HG02678 (cell line): Measurements from ENCODE around the gene PPP6R2.
"Not testable (repeated sequence)": the region's sequence is repeated elsewhere in the genome, so short reads cannot be mapped to it uniquely, and the experiment has no call there.

Experiments used
- ATAC-seq: cut with Tn5 transposase; IDR thresholded peaks from one replicate; pipeline ENCODE4 v1.9.1; 2021; ENCODE audit warnings: mild to moderate bottlenecking, moderate library complexity; ENCODE audit not compliant: unreplicated experiment

PPP6R2 gene

DNA sequence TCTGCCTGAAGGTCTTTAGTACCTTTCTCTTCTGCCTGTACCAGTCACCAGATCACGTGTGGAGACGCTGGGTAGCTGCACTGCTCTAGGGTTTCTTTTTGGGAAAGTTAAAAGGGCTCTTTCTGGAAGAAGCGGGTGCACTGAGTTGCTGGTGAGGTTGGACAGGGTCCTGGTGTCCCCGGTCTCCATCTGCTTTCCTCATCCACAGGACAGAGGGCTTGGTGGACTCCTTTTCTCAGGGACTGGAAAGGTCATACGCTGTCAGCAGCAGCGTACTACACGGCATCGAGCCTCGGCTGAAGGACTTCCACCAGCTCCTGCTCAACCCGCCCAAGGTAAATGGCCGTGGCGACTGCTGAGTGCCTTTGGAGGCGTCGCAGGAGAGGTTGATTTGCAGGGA is 78.9 kb downstream of the PPP6R2 start:
- no peak for ATAC-seq

DNA sequence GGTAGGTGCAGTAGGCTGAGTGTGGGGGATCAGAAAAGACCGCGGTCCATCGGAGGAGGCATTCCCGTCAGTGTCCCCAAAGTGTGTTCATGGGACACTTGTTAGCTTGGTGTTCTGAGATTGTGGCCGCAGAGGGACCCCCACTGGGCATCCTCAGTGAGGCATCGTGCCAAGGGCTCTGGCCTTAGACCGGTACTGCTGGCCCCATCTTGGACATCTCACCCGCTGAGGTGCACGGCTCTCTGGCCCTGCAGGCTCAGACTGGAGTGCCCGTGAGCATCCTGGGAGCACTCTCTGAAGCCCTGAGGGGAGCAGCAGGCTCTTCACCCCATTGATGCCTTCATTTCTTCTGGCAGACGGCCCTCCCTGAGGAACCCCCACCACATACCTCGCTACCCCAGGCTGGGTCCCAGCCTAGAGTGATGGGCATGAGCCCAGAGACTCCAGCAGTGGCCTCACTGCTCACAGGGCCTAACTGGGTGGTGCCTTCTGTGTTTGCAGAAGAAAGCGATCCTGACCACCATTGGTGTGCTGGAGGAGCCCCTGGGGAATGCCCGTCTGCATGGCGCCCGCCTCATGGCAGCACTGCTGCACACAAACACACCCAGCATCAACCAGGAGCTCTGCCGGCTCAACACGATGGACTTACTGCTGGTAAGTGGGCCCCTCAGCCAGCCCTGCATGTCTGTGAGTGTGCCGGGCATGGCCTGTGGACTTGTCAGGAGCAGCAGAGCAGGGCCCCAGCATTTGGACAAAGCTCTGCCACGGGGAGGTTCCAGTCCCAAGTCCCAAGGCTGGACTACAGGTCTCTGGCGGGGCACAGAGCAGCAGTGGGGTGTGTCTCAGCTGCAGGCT is 80.1 kb downstream of the PPP6R2 start:
- no peak for ATAC-seq

DNA sequence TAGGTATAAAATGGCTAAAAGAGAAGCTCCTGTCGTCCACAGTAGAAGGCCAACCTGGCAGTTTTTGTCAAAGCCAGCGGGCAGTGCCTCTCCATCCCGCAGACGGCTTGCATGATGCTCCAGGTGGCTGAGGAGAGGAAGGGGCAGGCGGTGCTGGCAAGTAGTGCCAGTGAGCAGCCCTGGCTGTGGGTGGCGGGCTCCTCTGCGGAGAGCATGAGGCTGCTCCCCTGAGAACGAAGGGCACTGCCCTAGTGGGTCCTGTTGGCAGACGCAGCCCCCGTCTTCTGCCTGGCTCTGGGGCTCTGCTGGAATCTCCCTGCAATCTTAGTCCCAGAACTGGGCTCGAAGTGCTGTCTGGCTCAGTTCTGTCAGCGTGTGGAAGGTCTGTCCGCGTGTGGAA is 80.8 kb downstream of the PPP6R2 start:
- no peak for ATAC-seq

DNA sequence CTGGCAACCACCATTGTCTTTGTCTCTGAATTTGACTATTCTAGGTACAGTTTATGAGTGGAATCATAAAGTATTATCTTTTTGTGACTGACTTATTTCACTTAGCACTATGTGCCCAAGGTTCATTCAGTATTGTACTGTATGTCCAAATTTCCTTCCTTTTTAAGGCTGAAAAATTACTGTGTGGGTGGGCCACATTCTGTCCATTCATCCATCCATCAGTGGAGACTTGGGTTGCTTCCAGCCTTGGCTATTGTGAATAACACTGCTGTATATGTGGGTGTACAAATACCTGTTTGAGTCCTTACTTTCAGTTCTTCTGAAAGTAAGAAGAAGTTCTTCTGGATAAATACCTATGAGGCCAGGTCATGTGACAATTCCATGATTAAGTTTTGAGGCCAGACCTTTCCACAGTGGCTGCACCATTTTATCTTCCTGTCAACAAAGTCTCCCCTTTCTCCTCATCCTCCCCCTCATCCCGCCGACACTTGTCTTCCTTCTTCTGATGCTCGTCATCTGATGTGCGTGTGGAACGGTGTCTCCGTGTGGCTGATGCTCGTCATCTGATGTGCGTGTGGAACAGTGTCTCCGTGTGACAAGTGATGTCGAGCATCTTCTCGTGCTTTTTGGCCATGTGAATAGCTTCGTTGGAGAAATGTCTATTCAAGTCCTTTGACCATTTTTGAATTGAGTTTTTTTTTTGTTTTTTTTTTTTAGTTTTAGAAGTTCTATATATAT is 82.2 kb downstream of the PPP6R2 start:
- no peak for ATAC-seq

DNA sequence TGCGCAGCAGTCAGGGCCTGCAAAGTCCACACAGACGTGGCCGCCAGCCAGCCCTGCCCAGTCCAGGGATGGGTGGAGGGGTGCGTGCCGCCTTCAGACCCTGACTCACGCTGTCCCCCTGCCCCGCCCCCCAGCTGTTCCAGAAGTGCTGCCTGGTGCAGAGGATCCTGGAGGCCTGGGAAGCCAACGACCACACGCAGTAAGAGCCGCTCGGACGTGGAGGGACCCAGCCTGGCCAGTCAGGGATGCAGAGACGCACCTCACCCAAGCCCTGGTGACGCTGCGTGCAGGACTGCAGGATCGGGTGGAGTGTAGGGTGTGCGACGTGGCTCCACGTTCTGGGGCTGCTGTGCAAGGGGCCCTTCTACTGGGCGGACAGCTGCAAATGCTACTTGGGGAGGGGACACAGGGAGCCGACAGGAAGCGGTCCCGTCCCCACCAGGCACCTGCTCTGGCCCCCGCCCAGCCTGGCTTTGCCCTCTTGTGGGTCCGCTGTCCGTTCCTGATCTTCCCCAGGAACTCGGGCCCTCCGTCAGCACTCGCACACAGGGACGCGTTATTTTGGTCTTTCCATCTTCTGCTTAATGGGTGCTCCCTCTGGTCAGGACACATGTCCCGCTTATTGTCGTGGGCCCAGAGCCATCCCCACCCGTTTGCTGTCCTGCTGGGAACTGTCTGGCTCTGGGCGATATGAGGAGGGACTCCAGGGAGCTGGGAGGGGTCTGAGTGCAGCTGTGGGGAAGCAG is 89.2 kb downstream of the PPP6R2 start:
- ATAC-seq: no peak

DNA sequence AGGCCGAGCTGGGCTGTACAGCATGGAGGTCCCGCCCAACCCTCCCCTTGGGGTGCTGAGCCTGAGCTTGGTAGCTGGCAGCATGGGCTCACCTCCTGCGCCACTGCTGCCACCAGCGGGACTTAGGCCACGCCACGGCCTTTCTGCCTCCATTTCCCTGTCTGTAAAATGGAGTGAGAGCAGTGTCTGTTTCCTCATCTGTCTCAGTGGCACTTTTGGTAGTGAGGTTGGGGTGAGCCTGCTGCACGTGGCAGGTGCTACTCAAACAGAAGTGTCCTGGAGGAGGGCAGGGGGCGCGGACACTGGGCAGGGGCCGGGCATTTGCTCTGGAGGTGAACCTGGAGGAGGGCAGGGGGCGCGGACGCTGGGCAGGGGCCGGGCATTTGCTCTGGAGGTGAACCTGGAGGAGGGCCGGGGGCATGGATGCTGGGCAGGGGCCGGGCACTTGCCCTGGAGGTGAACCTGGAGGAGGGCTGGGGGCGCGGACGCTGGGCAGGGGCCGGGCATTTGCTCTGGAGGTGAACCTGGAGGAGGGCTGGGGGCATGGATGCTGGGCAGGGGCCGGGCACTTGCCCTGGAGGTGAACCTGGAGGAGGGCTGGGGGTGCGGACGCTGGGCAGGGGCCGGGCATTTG is 89.9 kb downstream of the PPP6R2 start:
- not testable (repeated sequence) for ATAC-seq

DNA sequence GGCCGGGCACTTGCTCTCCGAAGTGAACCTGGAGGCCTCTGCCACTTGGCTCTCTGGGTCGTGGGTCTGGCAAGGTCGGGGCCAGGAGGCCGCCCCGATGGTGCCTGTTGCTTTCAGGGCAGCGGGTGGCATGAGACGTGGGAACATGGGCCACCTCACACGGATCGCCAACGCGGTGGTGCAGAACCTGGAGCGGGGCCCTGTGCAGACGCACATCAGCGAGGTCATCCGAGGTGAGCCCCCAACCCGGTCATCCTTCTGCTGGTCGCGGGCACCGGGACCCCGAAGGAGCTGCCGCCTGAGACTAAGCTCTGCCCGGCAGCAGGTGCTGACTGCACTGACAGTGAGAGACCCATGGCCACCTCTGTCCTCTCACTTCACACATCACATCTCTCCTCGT is 91.7 kb downstream of the PPP6R2 start:
- ATAC-seq: no peak

DNA sequence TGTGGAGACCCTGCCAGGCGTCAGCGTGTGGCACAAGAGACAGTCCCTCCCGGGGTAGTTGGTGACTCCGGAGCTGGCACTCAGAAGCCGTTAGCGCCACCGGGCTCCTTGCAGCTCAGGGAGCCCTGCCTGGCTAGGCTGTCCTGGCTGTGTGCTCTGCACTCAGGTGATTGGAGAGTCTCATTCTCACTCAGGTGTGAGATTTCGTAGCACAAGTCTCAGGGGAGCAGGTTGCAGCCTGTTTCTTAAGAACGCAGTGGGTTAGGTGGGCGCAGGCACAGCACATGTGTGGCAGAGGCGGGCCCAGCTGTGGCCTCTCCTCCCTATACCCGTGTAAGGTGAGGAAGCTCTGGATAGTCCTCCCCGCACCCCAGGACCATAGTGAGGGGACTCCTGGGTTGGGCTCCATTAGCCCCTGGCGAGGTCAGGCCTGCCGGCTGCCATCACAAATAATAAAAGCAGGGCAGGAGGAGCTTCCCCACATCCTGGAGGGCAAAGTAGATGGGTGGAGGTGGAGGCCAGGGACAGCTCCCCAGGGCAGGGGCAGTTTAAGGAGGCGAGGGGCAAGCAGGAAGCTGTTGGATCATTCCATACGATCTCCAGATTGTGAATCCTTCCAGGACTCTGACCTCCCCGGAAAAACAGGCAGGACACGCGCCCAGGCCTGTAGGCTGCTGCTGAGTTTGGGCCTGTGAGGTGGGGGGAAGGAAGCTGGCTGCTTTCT is 92.3 kb downstream of the PPP6R2 start:
- no peak for ATAC-seq

DNA sequence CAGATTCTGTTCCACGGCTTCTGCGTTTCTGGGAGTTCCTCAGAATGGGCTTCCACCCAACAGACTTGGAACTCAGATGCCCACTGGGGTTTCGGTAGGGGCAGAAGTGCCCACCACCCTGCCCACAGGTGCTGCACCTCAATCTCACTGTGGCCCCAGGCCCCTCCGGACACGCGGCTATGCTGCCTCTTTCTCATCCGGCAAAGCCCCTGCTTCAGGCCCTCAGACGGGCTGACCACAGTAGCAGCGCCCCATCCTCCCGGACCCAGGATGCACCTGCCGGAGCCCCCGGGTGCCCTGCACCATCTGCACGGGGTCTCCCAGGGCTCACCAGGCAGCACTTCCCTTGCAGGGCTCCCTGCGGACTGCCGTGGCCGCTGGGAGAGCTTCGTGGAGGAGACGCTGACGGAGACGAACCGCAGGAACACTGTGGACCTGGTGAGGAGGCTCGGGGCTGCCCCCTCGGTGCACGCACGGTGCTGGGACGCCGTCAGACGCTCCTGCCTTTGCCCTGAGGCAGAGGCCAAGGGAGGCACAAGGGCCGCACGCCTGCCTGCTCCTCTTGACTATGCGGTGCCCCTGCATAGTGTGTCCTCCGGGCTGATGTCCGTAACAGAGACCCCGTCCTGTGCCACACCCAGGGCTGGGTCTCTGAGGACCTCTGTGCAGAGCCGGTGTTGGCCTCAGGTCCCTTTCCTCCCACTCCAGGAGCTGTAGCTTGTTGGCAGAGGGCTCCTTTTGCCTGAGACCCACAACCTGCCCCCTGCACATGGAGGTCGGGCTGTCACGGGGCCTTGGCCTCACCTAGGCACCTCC is 93.1 kb downstream of the PPP6R2 start:
- no peak for ATAC-seq

DNA sequence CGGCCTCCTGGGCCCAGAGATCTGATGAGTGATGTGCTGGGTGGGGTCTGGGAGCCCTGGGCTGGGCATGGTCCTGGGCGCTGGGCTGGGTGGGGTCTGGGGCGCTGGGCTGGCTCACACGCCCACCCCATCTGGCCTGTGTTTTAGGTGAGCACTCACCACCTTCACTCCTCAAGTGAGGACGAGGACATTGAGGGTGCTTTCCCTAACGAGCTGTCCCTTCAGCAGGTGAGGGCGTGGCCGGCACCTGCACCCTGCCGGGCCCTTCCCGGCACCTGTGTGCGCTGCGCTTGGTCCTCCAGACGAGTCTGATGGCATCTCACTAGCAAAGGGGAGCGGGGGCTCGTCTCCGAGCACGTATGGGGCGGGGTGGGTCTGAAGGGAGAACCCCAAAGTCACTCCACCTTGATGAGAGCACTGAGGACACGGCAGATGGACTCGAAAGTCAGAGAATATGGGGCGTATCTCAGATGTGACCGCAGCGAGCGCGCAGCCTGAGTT is 93.8 kb downstream of the PPP6R2 start:
- no peak for ATAC-seq

DNA sequence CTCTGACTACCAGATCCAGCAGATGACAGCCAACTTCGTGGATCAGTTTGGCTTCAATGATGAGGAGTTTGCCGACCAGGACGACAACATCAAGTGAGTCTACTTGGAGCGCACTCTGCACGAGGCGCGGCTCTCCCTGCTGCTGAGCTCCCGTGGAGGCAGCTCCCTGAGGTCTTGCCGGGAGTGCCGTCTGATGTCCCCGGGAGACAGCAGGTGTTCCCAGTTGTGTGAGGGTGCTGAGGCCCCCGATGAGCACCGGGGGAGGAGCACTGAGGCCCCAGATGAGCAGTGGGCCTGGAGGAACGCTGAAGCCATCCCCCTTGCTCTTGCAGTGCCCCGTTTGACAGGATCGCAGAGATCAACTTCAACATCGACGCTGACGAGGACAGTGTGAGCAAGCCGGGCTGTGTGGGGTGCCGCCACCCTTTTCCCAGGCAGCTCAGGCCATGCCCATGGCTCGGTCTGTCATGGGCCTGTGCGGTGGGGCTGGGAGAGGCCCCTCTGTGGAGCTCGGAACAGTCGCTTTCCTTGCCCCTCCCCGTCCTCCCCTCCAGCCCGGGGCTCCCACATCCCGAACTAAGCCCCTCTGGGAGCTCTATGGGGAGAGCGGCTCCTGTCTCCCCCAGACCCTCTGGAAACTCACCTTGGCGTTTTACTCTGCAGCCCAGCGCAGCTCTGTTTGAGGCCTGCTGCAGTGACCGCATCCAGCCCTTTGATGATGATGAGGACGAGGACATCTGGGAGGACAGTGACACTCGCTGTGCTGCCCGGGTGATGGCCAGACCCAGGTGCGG is 94.6 kb downstream of the PPP6R2 start:
- ATAC-seq: no peak

DNA sequence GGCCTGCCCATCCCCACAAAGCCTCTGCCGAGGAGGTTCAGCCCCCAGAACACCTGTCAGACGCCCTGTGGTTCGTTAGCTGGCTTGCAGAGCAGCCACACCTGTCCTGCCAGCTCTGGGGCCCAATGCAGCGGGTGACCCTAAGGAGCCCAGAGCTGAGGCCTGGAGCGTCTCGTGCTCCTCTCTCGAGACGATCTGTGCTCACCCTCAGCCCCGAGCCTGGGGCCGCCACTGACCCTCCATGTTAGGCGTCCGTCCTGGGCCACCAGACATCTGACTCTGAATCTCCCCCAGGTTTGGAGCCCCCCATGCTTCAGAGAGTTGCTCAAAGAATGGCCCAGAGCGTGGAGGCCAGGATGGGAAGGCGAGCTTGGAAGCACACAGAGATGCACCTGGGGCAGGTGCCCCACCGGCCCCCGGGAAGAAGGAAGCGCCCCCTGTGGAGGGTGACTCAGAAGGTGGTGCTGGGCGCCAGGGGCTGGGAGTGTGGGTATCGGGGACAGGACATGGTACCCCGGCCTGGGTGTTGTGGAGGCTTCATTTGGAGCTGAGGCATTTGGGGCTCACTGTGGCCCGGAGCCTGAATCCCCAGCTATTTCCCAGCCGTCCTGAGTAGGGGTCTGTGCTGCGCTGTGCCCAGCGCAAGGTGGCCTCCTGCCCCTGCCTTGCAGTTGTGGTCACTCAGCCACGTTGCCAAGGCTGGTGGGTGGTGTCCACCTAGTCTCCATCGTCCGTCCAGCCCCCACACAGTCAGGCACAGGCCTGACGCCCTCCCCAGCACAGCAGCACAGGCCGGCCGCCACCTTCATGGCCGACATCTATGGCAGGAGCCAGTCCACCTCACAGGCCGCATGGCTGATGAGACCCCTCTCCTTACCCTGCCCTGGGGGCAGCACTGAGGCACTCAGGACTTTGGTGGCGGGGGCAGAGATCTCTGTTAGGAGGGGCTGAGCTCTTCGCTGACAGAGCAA is 95.5 kb downstream of the PPP6R2 start:
- no peak for ATAC-seq

DNA sequence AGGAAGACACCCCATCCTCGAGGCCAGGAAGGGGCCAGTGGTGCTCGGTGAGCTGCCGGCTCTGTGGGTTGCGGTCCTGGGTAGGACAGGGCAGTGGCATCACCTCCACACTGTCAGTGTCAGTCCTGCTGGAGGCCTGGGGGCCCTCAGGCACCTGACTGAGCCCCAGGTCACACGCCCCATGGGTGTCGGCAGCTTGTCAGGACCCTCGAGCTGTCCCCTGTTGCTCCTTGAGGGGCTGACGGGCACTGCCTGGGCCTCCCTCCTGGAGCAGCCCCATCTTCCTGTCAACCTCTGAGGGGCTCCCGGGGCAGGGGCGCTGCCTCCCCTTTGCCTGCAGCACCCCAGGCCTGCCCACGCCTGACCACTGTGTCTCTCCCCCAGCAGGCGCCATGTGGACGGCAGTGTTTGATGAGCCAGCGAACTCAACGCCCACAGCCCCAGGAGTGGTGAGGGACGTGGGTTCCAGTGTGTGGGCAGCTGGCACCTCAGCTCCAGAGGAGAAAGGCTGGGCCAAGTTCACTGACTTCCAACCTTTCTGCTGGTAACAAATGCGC is 96.3 kb downstream of the PPP6R2 start:
- ATAC-seq: no peak

DNA sequence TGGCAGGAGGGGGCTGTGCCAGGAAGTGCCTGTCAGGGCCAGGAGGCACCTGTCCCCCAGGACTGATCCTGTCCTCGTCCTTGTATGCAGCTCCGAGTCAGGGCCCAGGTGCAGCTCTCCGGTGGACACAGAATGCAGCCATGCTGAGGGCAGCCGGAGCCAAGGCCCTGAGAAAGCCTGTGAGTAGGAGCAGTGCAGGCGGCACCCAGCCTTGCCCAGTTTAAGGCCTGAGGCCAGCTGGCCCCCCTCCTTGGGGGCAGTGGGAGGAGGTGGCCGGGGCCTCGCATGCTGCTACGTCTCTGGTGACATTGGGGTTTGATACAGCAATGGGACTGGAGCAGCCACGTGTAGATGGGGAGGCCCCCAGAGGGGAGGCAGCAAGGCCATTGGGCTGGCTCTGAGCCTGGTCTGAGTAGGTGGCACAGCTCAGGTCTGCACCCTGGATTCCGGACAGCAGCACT is 96.8 kb downstream of the PPP6R2 start:
- ATAC-seq: no peak

DNA sequence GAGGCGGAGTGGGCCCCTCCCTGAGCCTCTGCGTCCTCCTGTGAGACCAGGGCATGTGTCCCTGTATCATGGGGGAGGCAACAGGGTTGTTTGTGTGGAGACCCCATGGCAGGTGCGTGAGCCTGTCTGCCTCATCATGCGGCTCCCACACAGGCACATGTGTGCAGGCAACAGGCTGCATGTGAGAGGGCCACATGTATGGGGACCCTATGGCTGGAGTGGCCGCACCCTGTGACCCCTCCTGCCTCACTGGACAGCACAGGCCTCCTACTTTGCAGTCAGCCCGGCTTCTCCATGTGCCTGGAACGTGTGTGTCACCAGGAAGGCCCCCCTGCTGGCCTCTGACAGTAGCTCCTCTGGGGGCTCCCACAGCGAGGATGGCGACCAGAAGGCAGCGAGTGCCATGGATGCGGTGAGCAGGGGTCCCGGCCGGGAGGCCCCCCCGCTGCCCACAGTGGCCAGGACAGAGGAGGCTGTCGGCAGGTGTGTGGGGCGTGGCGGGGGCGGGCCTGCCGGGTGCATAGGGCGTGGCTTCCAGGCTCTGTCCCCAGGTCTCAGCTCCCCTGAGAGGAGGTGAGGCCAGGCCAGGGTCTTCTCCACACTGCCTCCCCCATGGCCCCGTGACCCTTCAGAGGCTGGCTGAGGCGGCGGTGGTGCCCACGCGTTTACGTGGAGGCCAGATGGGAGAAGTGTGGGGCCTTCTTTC is 97.6 kb downstream of the PPP6R2 start:
- no peak for ATAC-seq

DNA sequence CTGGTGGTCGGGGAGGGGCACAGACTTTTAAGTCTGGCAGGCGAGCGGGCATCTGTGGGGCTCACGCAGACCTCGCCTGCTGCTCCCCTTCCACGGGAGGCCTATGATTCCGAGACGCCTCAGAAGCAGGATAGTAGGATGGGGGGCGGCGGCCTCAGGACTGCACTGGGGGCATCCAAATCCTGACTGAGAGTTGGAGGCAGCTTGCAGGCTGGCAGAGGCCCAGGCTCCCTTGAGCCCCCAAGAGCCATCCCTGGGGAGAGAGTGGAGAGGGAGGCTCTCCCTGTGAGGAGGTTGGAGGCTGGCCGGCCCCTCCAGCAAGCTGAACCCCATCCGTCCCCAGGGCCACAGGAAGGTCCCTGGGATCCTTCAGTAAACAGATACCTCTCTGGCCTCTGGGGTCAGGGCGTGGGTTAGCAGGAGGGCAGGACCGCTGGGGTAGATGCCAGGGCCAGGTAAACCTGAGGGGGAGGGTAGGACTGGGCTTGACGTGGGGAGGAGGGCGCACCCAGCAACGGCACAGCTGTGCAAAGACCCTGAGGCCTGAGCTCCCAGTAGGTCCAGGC is 98.4 kb downstream of the PPP6R2 start:
- no peak for ATAC-seq
